ENCODE measurements around the gene IFT43.

IFT43 gene

GRCh38 chr14:76115010-76115422, 129.5 kb downstream of the IFT43 start:
- DNase-seq = no peak

DNA sequence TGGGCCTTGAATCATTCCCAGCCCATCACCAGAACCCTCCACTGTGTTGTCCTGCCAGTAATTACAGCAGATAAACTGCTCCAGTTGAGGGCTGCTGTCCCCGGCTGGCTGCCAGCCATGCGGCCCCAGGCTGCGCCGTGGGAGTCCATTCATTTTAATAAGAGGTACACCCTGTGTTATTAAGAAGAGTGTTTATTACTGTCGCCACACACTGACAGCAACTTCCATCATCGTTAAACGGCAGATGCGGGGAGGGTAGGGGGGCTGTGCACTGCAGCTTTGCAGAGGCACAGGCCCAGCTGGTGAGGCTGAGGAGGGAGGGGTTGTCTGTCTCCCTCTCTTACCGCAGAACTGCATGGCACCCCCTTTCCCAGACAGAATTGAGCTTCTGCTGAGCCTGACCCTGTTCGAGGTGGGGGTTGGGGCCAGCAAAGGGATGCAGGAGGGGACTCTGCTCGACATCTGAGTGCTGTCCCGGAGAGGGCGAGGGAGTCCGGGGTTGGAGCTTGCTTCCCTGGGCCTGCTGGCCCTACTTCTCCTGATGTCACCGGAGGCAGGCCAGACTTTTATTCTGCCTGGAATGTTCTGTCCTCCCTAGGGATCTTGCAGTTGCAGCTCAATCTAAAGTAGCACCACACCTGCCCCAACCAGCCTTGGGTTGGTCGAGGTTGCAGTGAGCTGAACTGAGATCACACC, 132.4 kb downstream of the IFT43 start:
- no peak for DNase-seq

- DNase-seq = no peak
These were observed 133.0 kb downstream of the IFT43 start for GRCh38 chr14:76118594-76118993.

DNA sequence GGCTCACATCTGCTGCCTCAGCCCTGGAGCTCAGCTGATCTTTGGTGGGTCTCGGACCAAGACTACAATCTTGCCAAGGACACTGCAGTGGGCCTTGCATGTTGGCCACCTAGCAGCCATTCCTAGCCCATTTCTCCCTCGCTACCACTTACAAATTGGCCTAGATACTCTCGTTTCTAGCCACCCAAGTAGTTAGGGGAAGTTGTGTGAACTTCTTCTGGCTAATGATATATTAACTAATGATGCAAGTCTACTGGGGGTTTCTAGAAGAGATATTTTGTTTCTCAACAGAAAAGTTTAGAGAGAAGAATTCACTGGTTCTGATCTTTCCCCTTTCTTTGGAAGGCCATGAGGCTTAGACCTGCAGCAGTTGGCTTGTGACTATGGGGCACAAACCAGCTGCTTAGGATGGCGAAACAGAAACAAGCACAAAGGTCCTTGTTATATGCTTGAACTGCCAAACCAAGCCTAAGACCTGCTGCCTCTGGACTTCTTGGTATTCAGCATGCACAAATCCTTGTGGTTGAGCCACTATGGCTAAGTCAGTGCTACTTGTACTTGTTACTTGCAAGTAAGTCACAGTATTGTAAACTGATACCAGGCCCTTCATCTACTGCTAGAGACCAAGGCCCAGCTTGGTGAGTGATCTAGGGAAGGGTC, 135.7 kb downstream of the IFT43 start:
- DNase-seq = no peak

DNA sequence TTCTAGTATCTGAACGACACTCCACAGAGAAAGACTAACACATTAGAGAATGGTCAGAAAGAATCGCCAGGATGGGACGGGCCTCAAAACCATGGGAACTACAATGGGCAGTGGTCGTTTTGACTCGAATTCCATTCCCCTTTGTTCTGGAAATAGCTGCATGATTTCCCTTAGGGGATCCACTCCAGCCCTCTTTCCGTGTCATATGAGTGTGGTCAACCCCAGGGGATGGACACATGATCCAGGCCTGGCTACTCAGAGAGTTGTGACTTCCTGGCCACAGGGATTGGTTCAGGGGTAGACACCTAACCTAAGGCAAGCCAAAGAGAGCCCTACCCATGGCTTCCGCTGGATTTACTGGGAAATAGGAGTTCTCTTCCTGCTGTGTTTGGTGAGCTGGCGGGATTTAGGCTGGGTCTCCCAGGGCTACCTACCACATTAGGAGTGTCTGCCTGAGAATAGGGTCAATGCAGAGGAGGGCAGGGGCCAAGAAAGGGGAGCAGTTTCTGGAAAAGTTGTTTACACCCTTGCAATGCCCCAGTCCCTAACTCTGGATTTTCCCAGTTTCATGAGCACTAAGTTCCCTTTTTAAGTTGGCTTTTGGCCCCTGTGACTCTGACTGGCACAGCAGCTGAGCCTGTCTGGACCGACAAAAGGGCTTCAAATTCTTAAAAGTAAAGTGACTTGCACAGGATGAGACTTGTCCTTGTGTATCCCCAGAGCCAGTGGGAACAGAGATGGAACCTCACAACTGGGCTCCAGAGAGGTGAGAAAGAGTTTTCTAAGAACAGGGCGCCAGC, 138.1 kb downstream of the IFT43 start:
- no peak for DNase-seq

GRCh38 chr14:76125511-76125910, 139.9 kb downstream of the IFT43 start:
- no peak for DNase-seq

GRCh38 chr14:76126076-76126475, 140.5 kb downstream of the IFT43 start:
- DNase-seq = no peak

- no peak for DNase-seq
These were observed 144.5 kb downstream of the IFT43 start for GRCh38 chr14:76129851-76130576.

GRCh38 chr14:76131071-76131965, 145.8 kb downstream of the IFT43 start:
- no peak for DNase-seq

DNA sequence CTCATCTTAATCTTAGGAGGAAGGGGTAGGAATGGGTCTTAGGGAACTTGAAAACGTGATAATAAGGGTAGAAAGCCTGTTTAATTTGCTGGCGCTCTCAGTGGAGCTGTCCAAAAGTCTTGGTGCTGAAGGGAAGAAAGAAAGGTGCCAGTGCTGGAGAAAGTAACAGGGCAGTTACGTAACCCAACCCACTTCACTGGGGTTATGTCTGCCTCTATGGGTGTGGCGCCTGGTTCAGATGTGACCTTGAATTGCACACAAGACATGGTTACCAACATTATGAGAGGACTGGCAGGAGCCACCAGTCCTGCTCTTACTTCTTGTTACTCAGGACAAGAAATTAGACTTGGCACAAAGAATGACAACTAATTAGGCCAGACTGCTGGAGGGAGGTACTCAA, 147.5 kb downstream of the IFT43 start:
- DNase-seq = peak; percentile 8

All from activated CD4-positive, alpha-beta T cell treated with anti-CD3 and anti-CD28 coated beads, Interleukin-2, amount 50 U/mL, for 16 hours (primary cell).